T-helper 22 cell (primary cell): Measurements from ENCODE around the gene GCSH.

Experiments
- DNase-seq: peaks from one replicate; pipeline ENCODE4 v3.0.0-alpha.2; 2020; ENCODE audit warnings: low read depth

GCSH gene

DNA sequence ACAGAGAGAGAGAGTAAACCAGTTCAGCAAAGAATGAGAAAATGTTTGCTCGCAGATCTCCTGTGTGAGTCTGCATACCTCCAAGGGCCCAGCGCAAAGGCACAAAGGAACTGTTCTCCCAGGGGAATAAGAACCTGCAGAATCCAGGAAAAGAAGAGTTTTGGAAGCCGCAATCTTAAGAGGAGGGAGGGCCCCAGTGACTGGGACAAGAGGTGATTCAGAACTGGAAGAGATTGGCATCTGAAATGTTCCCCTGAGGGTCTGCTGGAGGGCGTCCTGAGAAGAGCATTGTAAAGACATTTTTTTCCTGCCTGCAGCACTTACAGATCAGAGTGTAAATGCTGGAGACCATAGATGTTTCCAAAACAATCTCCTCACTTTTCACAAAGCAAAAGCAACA is 54.5 kb downstream of the GCSH start:
- no peak for DNase-seq

DNA sequence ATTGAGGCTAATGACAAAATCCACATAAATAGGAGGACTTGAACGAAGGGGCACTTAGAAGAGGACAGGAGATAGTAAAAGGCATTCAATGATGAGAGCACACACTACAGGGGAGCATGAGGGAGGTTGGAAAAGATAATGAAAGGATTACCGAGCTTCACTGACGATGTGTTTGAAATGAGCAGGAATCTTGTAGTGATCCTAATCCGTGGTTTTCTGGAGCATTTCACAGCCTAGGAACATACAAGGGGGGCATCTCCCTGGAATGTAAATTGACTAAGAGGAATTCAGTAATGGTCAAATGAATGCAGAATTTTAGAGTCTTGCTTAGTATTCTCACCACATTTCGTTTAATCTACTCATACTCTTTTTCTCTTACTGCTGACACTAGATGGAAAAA is 55.4 kb downstream of the GCSH start:
- no peak for DNase-seq

DNA sequence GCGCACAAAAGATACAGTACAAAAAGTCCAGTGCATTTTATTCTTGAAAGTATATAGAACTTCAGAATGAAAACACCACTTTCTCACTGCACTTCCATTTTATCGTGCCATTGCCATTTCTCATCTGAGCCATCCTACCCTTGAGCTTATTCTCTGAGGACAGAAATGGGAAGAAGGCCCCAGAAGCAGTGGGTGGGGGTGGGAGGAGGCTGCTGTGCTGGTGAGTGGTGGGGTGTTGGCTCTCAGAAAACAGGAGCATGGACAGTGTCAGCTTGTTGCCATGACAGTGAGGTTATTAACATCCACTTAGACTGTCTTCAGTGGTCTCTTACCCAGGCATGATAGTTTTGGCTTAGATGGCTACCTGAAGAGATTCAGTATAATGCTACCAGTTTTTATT is 56.1 kb downstream of the GCSH start:
- DNase-seq: no peak

DNA sequence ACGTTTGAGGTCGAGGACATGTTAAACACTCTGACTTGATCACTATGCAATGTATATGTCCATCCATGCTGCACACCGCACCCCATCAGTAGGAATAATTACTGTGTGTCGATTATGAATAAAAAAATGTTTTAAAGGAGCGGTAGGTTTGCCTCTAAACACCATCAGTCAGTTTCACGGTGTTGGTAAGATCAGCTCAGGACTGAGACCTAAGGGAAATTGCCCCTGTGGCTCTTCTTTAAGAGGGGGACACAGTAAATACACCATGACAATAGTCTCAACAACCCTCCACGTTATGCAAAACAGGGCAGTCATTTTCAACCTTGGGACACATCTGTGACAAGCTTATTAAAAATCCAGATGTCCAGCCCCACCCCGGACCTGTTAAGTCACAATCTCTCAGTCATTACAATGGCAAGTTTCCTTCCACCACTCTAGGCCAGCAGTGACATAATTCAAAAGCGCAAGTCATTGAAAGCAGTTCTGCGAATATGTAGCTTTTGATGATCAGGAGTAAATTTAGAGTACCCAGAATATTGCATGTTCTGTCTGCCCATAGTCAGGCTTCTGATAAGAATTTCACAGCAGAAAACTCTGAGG is 59.3 kb downstream of the GCSH start:
- DNase-seq: no peak

DNA sequence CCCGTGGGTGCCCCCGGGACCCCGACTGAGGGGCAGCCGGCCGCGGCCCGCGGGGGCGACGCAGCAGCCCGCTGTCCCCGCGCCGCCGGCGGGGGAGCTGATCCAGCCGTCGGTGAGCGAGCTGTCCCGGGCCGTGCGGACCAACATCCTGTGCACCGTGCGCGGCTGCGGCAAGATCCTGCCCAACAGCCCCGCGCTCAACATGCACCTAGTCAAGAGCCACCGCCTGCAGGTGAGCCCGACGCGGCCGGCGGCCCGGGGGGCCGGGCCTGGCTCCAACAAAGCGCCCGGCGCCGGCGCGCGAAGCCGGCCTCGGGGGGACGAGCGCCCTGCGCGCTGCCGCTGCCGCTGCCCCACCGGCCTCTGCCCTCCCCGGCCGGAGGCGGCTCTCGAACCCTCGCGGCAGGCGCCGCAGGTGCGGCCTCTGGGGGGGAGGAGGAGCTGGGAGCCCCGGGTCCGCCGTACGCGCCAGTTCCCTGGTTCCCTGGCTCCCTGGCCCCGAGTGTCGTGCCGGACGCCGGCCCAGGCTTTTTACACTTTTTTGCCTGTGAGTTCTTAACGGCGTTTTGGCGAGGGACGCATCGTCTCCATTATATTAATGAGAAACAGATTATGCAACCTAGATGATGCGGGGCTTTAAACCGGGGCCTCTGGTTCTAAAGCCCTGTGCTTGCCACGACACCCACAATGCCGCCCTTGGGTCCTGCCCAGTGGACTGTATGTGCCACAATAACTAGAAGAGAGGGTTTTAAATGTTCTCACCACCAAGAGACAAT is 60.0 kb downstream of the GCSH start:
- DNase-seq: peak; percentile 42

DNA sequence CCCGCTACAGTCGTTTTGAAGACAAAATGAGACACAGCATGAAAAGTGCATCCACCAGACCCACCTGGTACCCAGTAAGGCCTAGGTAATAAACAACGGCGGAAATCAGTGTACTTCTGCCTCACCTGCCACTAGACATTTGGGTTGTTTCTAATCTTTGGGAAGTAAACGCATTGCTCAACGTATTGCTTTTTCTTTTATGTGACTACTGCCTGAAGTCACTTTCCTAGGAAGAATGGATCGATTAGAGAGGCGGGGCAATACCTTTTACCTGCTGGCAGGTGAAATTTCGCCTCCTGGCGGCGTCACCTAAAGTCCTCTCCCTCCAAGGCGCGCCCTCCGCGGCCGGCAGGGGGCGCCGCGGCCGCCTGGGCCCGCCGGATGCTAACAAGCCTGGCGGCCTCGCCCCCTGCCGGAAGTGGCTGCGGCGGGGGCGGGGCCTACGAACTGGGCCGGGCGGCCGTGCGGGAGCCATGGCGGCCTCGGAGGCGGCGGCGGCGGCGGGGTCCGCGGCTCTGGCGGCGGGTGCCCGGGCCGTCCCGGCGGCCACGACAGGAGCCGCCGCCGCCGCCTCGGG is 60.7 kb downstream of the GCSH start, which contains the start of gene ATMIN:
ATMIN (plus strand) TSS at position 445 of the 577 bp plus-strand sequence; CDS start at position 474, 29 bp downstream.
- DNase-seq: peak; percentile 77
